IMR-90 (cell line): Measurements from ENCODE around the gene USP25.

Experiments used
- BHLHE40 ChIP-seq: fragments of 150-350 bp; IDR thresholded peaks from 2 replicates; pipeline ENCODE4 v1.6.1; 2016; ENCODE audit warnings: mild to moderate bottlenecking, low read depth, low read length
- CEBPB ChIP-seq: IDR thresholded peaks from 2 replicates; pipeline ENCODE4 v1.6.1; 2012; ENCODE audit warnings: low read depth, low read length, improper control_type of control experiment
- CHD1 ChIP-seq: IDR thresholded peaks from 2 replicates; pipeline ENCODE4 v1.6.1; 2012; ENCODE audit warnings: low read depth, low read length, improper control_type of control experiment
- CTCF ChIP-seq: conservative IDR thresholded peaks from 2 replicates; pipeline ENCODE4 v1.5.1; 2012; ENCODE audit warnings: mild to moderate bottlenecking, low read depth, low read length, improper control_type of control experiment
- MAZ ChIP-seq: IDR thresholded peaks from 2 replicates; pipeline ENCODE4 v1.6.1; 2012; ENCODE audit warnings: low read depth, mild to moderate bottlenecking, low read length, improper control_type of control experiment, moderate library complexity, borderline replicate concordance
- MXI1 ChIP-seq: IDR thresholded peaks from 2 replicates; pipeline ENCODE4 v1.6.1; 2012; ENCODE audit warnings: low read depth, mild to moderate bottlenecking, low read length, moderate library complexity, borderline replicate concordance
- RCOR1 ChIP-seq: IDR thresholded peaks from 2 replicates; pipeline ENCODE4 v1.6.1; 2012; ENCODE audit warnings: mild to moderate bottlenecking, low read length, improper control_type of control experiment; ENCODE audit not compliant: insufficient replicate concordance
- RFX5 ChIP-seq: IDR thresholded peaks from 2 replicates; pipeline ENCODE4 v1.8.0; 2012; ENCODE audit warnings: low read depth, mild to moderate bottlenecking, low read length, moderate library complexity

GRCh38 chr21:15729674-15730483 is at the start of gene USP25:
- peak; percentile 47 for TF ChIP-seq CTCF
- no peak for TF ChIP-seq MXI1
- TF ChIP-seq MAZ, result peak; percentile 52; the same call in 1 of the 2 replicates
- no peak for TF ChIP-seq RCOR1
- no peak for TF ChIP-seq RFX5
- no peak for TF ChIP-seq CEBPB
- TF ChIP-seq BHLHE40, result peak; percentile 81
- TF ChIP-seq CHD1, result no peak
